ENCODE measurements around the gene SPATA25.
"Not testable (repeated sequence)": the region's sequence is repeated elsewhere in the genome, so short reads cannot be mapped to it uniquely, and the experiment has no call there.

The SPATA25 gene

GRCh38 chr20:45901332-45901731 lies 13.9 kb upstream of the SPATA25 start:
- not testable (repeated sequence) for H3K27me3 ChIP-seq (ENCODE audit: control insufficient read depth, insufficient read depth, low read length); H3K4me1 ChIP-seq (ENCODE audit: control insufficient read depth, insufficient read depth, low read length); H3K9me3 ChIP-seq (ENCODE audit: control insufficient read depth, insufficient read depth, low read depth, low read length); H3K4me3 ChIP-seq (ENCODE audit: low read depth, low read length); H3K27ac ChIP-seq (ENCODE audit: low read depth, low read length); H3K9ac ChIP-seq (ENCODE audit: low read length)
- H3K36me3 ChIP-seq (ENCODE audit: control insufficient read depth, insufficient read depth, low read length): peaks cover 92% of the 10 kb centered on the region

DNA sequence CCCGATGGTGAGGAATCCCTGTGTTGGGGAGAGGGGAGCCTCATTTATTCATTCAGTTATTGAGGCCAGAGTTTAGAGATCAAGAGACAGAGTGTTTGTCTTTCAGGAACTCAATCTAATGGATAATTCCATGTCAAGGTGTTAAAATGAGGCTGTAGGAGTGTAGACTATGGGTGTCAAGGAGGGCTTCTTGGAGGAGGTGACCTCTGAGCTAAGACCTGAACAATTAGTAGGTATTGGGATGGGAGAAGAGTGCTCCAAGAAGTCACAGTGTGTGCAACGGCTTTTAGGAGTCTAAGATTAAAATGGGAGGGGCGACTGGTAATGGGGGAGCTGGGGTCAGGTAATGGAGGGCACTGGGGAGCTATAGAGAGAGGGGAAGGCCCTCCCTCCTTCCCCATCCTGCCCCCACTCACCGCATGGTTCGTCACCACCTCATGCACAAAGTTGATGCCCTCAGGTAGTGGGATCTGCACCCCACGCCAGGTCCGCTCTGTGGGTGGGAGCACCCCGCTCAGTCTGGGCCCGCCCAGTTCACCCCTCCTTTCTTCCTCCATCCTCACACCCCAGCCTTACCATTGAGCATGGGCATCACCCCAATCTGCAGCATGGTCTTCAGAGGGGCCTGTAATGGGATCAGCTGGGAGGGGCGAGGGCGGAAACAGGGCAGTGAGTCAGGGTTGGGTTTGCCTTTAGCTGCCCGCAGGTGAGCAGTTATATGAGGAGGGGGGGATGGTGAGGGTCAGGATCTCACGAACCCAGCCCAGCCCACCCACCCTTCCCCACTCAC lies 11.8 kb upstream of the SPATA25 start:
- no peak overlapping the region for H3K27ac ChIP-seq (ENCODE audit: low read depth, low read length)
- no peaks in the 10 kb centered on the region for H3K27me3 ChIP-seq (ENCODE audit: control insufficient read depth, insufficient read depth, low read length)
- H3K4me1 ChIP-seq (ENCODE audit: control insufficient read depth, insufficient read depth, low read length): no peaks in the 10 kb centered on the region
- peaks cover 80% of the 10 kb centered on the region for H3K36me3 ChIP-seq (ENCODE audit: control insufficient read depth, insufficient read depth, low read length)
- H3K9me3 ChIP-seq (ENCODE audit: control insufficient read depth, insufficient read depth, low read depth, low read length): no peaks in the 10 kb centered on the region
- no peak overlapping the region for H3K9ac ChIP-seq (ENCODE audit: low read length)
- H3K4me3 ChIP-seq (ENCODE audit: low read depth, low read length): no peak overlapping the region

- no peak overlapping the region for H3K9ac ChIP-seq (ENCODE audit: low read length)
- no peak overlapping the region for H3K27ac ChIP-seq (ENCODE audit: low read depth, low read length)
- H3K27me3 ChIP-seq (ENCODE audit: control insufficient read depth, insufficient read depth, low read length): no peaks in the 10 kb centered on the region
- no peaks in the 10 kb centered on the region for H3K4me1 ChIP-seq (ENCODE audit: control insufficient read depth, insufficient read depth, low read length)
- no peaks in the 10 kb centered on the region for H3K9me3 ChIP-seq (ENCODE audit: control insufficient read depth, insufficient read depth, low read depth, low read length)
- H3K4me3 ChIP-seq (ENCODE audit: low read depth, low read length): no peak overlapping the region
- peaks cover 77% of the 10 kb centered on the region for H3K36me3 ChIP-seq (ENCODE audit: control insufficient read depth, insufficient read depth, low read length)
These were observed 10.9 kb upstream of the SPATA25 start for GRCh38 chr20:45898285-45898684.

GRCh38 chr20:45897692-45898091 lies 10.3 kb upstream of the SPATA25 start:
- no peaks in the 10 kb centered on the region for H3K4me1 ChIP-seq (ENCODE audit: control insufficient read depth, insufficient read depth, low read length)
- H3K9ac ChIP-seq (ENCODE audit: low read length): no peak overlapping the region
- H3K4me3 ChIP-seq (ENCODE audit: low read depth, low read length): no peak overlapping the region
- H3K9me3 ChIP-seq (ENCODE audit: control insufficient read depth, insufficient read depth, low read depth, low read length): no peaks in the 10 kb centered on the region
- H3K36me3 ChIP-seq (ENCODE audit: control insufficient read depth, insufficient read depth, low read length): peaks cover 77% of the 10 kb centered on the region
- no peaks in the 10 kb centered on the region for H3K27me3 ChIP-seq (ENCODE audit: control insufficient read depth, insufficient read depth, low read length)
- H3K27ac ChIP-seq (ENCODE audit: low read depth, low read length): no peak overlapping the region

DNA sequence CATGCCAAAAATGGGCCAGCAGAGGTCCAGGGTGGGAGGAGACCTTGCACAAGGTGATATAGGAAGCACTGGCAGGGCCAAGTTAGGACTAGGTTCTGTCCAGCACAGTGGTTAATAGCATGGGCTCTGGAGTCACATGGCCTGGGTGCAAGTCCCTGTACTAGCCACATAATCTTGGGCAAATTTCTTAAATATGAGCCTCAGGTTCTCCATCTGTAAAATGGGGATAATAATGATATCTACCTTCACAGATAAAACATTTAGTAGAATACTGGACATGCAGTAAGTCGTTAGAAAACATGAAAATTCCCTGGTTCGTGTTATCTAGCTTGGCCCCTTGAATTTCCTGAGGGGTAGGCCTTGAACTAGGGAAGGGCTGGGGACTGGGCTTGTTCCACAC lies 9.9 kb upstream of the SPATA25 start:
- Histone ChIP-seq H3K4me1 (ENCODE audit: control insufficient read depth, insufficient read depth, low read length) (no peaks in the 10 kb centered on the region), H3K36me3 (ENCODE audit: control insufficient read depth, insufficient read depth, low read length) (peaks cover 75% of the 10 kb centered on the region), H3K9me3 (ENCODE audit: control insufficient read depth, insufficient read depth, low read depth, low read length) (no peaks in the 10 kb centered on the region), H3K9ac (ENCODE audit: low read length) (no peak overlapping the region), H3K27me3 (ENCODE audit: control insufficient read depth, insufficient read depth, low read length) (no peaks in the 10 kb centered on the region), H3K27ac (ENCODE audit: low read depth, low read length) (no peak overlapping the region), H3K4me3 (ENCODE audit: low read depth, low read length) (no peak overlapping the region)

GRCh38 chr20:45896641-45897161 lies 9.3 kb upstream of the SPATA25 start:
- Histone ChIP-seq H3K9ac (ENCODE audit: low read length) (no peak overlapping the region), H3K27me3 (ENCODE audit: control insufficient read depth, insufficient read depth, low read length) (no peaks in the 10 kb centered on the region), H3K4me3 (ENCODE audit: low read depth, low read length) (no peak overlapping the region), H3K9me3 (ENCODE audit: control insufficient read depth, insufficient read depth, low read depth, low read length) (no peaks in the 10 kb centered on the region), H3K27ac (ENCODE audit: low read depth, low read length) (no peak overlapping the region), H3K4me1 (ENCODE audit: control insufficient read depth, insufficient read depth, low read length) (no peaks in the 10 kb centered on the region), H3K36me3 (ENCODE audit: control insufficient read depth, insufficient read depth, low read length) (peaks cover 69% of the 10 kb centered on the region)

DNA sequence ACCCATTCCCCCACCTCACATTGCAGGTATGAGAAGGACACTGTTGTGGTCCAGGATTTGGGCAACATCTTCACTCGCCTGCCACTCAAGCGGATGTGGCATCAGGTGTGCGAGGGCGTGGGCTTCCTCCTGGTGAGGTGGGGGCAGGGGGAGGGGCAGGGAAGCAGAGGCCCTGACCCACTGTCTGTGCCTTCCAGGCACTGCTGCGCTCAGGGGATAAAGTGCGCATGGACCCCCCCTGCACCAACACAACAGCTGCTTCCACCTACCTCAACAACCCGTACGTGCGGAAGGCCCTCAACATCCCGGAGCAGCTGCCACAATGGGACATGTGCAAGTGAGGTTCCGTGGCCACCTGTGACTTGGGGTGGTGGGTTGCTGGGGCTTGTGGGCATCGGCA lies 7.4 kb upstream of the SPATA25 start:
- H3K4me3 ChIP-seq (ENCODE audit: low read depth, low read length): no peak overlapping the region
- H3K9ac ChIP-seq (ENCODE audit: low read length): no peak overlapping the region
- H3K27me3 ChIP-seq (ENCODE audit: control insufficient read depth, insufficient read depth, low read length): no peaks in the 10 kb centered on the region
- no peaks in the 10 kb centered on the region for H3K4me1 ChIP-seq (ENCODE audit: control insufficient read depth, insufficient read depth, low read length)
- H3K9me3 ChIP-seq (ENCODE audit: control insufficient read depth, insufficient read depth, low read depth, low read length): no peaks in the 10 kb centered on the region
- no peak overlapping the region for H3K27ac ChIP-seq (ENCODE audit: low read depth, low read length)
- peaks cover 54% of the 10 kb centered on the region for H3K36me3 ChIP-seq (ENCODE audit: control insufficient read depth, insufficient read depth, low read length)

GRCh38 chr20:45893831-45894230 lies 6.4 kb upstream of the SPATA25 start:
- Histone ChIP-seq H3K27me3 (ENCODE audit: control insufficient read depth, insufficient read depth, low read length) (no peaks in the 10 kb centered on the region), H3K4me3 (ENCODE audit: low read depth, low read length) (no peak overlapping the region), H3K9me3 (ENCODE audit: control insufficient read depth, insufficient read depth, low read depth, low read length) (no peaks in the 10 kb centered on the region), H3K4me1 (ENCODE audit: control insufficient read depth, insufficient read depth, low read length) (no peaks in the 10 kb centered on the region), H3K9ac (ENCODE audit: low read length) (no peak overlapping the region), H3K27ac (ENCODE audit: low read depth, low read length) (no peak overlapping the region), H3K36me3 (ENCODE audit: control insufficient read depth, insufficient read depth, low read length) (peaks cover 46% of the 10 kb centered on the region)

- Histone ChIP-seq H3K36me3 (ENCODE audit: control insufficient read depth, insufficient read depth, low read length) (peaks cover 43% of the 10 kb centered on the region), H3K4me3 (ENCODE audit: low read depth, low read length) (no peak overlapping the region), H3K27me3 (ENCODE audit: control insufficient read depth, insufficient read depth, low read length) (no peaks in the 10 kb centered on the region), H3K27ac (ENCODE audit: low read depth, low read length) (no peak overlapping the region), H3K9ac (ENCODE audit: low read length) (no peak overlapping the region), H3K9me3 (ENCODE audit: control insufficient read depth, insufficient read depth, low read depth, low read length) (no peaks in the 10 kb centered on the region), H3K4me1 (ENCODE audit: control insufficient read depth, insufficient read depth, low read length) (no peaks in the 10 kb centered on the region)
These were observed 5.5 kb upstream of the SPATA25 start for GRCh38 chr20:45892828-45893500.

DNA sequence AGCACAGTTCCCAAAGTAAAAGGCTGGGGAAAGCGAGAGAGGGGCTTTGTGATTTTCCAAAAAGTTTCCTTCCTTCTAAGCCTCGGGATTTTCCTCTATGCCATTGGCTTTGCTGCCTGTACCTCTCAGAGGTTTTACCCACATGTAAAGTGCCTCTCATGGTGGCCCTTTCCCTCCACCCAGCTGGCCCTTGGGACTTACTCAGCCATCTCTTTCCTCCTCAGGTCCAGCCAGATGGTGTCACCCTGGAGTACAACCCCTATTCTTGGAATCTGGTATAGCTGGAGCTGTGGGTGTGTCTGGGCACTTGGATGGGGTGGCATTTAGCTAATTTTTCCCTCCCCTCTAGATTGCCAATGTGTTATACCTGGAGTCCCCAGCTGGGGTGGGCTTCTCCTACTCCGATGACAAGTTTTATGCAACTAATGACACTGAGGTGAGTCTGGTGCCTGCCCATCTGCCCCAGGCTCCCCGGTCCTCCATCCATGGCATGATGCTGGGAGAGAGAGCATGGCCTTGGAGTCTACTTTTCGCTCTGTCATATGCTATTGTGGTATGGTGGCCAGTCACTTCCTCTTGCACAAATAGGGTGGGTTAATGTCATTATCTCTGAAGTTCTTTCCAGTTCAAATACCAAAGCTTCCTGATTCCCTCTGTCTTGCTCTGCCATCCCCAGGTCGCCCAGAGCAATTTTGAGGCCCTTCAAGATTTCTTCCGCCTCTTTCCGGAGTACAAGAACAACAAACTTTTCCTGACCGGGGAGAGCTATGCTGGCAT lies 4.8 kb upstream of the SPATA25 start:
- Histone ChIP-seq H3K9me3 (ENCODE audit: control insufficient read depth, insufficient read depth, low read depth, low read length) (no peaks in the 10 kb centered on the region), H3K9ac (ENCODE audit: low read length) (peak overlapping the region; percentile 75), H3K27me3 (ENCODE audit: control insufficient read depth, insufficient read depth, low read length) (no peaks in the 10 kb centered on the region), H3K4me3 (ENCODE audit: low read depth, low read length) (peak overlapping the region; percentile 83), H3K27ac (ENCODE audit: low read depth, low read length) (no peak overlapping the region), H3K36me3 (ENCODE audit: control insufficient read depth, insufficient read depth, low read length) (peaks cover 41% of the 10 kb centered on the region), H3K4me1 (ENCODE audit: control insufficient read depth, insufficient read depth, low read length) (no peaks in the 10 kb centered on the region)

Measured in HUES6 (cell line).